PFSK-1 (cell line): ENCODE results near the gene FOXF1.

ENCODE experiments used
- SIN3A ChIP-seq: IDR thresholded peaks from 2 replicates; pipeline ENCODE4 v1.6.1; 2012; ENCODE audit warnings: mild to moderate bottlenecking, low read length, moderate library complexity, borderline replicate concordance; ENCODE audit not compliant: insufficient read depth
- TAF1 ChIP-seq: IDR thresholded peaks from 2 replicates; pipeline ENCODE4 v1.6.1; 2012; ENCODE audit warnings: low read length, control low read depth, borderline replicate concordance; ENCODE audit not compliant: insufficient read depth

DNA sequence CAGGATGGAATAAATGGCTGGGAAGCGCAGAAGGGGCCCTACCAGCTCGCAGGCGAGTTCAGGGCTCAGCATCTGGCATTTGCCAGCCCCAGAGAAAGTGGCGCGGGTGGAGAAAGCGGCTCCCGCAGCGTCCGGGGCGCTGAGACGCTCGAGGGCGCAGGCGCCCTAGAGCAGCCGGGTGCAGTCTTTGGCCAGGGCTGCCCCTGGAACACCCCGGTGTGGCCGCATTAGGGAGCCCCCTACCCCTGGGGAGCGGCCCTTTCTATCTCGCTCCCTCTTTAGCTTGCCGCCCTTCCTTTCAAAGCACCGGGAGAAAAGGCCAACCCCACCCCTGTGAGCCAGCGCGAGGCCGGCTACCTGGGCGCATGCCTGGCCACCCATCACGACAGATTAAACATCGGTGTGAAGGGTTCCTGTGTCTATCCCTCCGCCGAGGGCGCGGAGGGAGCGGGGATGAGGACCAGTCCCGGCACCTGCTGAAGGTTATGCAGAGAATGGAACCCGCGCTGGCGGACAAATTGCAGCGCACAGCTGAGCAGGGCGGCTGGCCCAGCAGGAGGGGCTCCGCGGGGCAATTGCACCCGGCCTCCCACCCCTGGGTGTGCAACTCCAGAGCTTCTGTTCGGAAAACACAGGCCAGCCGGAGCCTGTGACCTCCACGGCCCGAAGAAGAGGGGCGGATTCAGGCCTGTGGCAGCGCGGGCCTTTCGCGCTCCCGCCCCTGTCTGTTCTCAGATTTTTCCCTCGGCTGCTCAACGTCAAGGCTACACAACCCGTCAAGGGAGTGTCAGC is 15.6 kb upstream of the FOXF1 start:
- TF ChIP-seq TAF1 (no peak), SIN3A (no peak)
